ENCODE data around the gene VAT1L. TPM values are rescaled to one million over a fixed set of nuclear protein-coding genes. Genes with fewer than 3 reads are reported as not detected.

Gene VAT1L
- total and polyA plus RNA-seq, 2 donors (not counting 1 experiment from before 2014, with no cell fraction given): not detected

DNA sequence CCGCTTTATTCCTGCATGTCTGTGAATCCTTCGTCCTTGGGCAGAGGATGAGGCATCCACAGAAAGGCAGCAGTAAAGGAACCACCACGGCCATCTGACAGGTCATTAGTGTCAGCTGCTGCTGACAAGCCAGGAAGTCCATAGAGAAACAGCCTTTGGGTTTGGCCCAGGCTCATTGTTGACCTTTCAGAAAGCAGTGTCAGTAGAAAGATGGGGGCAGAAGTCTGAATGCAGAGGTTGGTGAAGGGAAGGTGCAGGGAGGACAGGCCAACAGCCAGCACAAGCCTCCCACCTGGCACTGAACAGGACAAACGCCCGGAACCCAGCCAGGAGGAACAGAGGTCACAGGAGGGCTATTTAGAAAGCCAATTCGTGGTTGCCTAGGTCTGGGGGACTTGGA lies 105.8 kb downstream of the VAT1L start:
- no peaks in the 10 kb centered on the region for H3K4me1 Mint-ChIP-seq
- H3K4me2 ChIP-seq (replicated peaks; ENCODE audit: low read depth, low read length, poor library complexity, severe bottlenecking): no peak overlapping the region
- 79% methylated on average over 5 of the region's 6 CpGs for WGBS (ENCODE audit: insufficient coverage)
- peaks cover 0 to 3% (median 0%) of the 10 kb centered on the region in 3 donors for H3K9me3 ChIP-seq (ENCODE audit: control extremely low read depth in 1 of 3, control insufficient read depth in 2 of 3, insufficient read depth in 1 of 3, low read length in 2 of 3)
- DNase-seq (no peak), ATAC-seq (ENCODE audit: low read depth) (no peak)
- no peaks in the 10 kb centered on the region for H4K20me1 ChIP-seq (ENCODE audit: control insufficient read depth, insufficient read depth, low read length, poor library complexity, severe bottlenecking)
- no peak overlapping the region for H3K4me3 ChIP-seq (ENCODE audit: control extremely low read depth in 1 of 5, extremely low read depth in 1 of 5, insufficient read depth in 1 of 5, low read depth in 2 of 5, low read length in 4 of 5)
- no peak overlapping the region for H3K4me3 Mint-ChIP-seq
- intact Hi-C loops (cut with micrococcal nuclease): no loop called here
- H3K27me3 ChIP-seq (replicated peaks in 1 of 4; ENCODE audit: control extremely low read depth in 1 of 4, control insufficient read depth in 3 of 4, insufficient read depth in 4 of 4, low read length in 3 of 4): no peaks in the 10 kb centered on the region
- H2AFZ ChIP-seq (ENCODE audit: insufficient read depth, low read depth, low read length, poor library complexity, severe bottlenecking): no peak overlapping the region
- no peaks in the 10 kb centered on the region for H3K79me2 ChIP-seq (ENCODE audit: control insufficient read depth, insufficient read depth, low read length)
- no peaks in the 10 kb centered on the region for H3K4me1 ChIP-seq (ENCODE audit: control insufficient read depth in 2 of 2, insufficient read depth in 2 of 2, low read length in 2 of 2)
- POLR2A ChIA-PET: no interaction called here
- no peak overlapping the region for H3K27ac ChIP-seq (ENCODE audit: low read length in 2 of 2)
- no peaks in the 10 kb centered on the region for H3K9me3 Mint-ChIP-seq (ENCODE audit: insufficient read depth)
- no peaks in the 10 kb centered on the region for H3K36me3 ChIP-seq (replicated peaks in 1 of 2; ENCODE audit: control extremely low read depth in 1 of 2, control insufficient read depth in 1 of 2, extremely low read depth in 1 of 2, insufficient read depth in 2 of 2, low read length in 1 of 2)
- peaks cover 4% of the 10 kb centered on the region for H3K27me3 Mint-ChIP-seq
- CTCF ChIA-PET: no interaction called here
- H3K9ac ChIP-seq (ENCODE audit: low read length): no peak overlapping the region
- no peak overlapping the region for H3K27ac Mint-ChIP-seq
- TF ChIP-seq, protein P1, sequence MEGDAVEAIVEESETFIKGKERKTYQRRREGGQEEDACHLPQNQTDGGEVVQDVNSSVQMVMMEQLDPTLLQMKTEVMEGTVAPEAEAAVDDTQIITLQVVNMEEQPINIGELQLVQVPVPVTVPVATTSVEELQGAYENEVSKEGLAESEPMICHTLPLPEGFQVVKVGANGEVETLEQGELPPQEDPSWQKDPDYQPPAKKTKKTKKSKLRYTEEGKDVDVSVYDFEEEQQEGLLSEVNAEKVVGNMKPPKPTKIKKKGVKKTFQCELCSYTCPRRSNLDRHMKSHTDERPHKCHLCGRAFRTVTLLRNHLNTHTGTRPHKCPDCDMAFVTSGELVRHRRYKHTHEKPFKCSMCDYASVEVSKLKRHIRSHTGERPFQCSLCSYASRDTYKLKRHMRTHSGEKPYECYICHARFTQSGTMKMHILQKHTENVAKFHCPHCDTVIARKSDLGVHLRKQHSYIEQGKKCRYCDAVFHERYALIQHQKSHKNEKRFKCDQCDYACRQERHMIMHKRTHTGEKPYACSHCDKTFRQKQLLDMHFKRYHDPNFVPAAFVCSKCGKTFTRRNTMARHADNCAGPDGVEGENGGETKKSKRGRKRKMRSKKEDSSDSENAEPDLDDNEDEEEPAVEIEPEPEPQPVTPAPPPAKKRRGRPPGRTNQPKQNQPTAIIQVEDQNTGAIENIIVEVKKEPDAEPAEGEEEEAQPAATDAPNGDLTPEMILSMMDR (IDR thresholded peaks at IDR 0.05): no peak

DNA sequence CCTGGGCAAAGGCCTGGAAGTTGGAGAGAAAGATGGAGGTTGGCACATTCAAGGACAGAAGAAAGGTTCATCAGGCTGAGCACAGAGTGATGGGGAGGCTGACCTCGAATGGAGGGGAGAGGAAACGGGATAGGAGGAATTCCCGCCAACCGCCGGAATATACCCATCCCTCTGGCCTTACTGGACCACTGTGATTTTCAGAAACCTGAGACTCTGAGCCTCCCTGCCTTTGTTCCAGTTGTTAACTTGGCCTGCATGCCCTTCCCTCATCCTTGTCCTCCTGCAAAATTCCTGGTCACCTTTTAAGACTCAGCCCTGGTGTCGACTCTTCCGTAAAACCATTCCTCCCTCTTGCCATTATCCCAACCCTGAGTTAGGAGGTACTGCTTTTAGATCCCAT lies 107.6 kb downstream of the VAT1L start:
- H3K9ac ChIP-seq (ENCODE audit: low read length): no peak overlapping the region
- no peaks in the 10 kb centered on the region for H3K36me3 ChIP-seq (replicated peaks in 1 of 2; ENCODE audit: control extremely low read depth in 1 of 2, control insufficient read depth in 1 of 2, extremely low read depth in 1 of 2, insufficient read depth in 2 of 2, low read length in 1 of 2)
- no peak for ATAC-seq (ENCODE audit: low read depth)
- H3K4me3 ChIP-seq (ENCODE audit: control extremely low read depth in 1 of 5, extremely low read depth in 1 of 5, insufficient read depth in 1 of 5, low read depth in 2 of 5, low read length in 4 of 5): no peak overlapping the region
- no peaks in the 10 kb centered on the region for H3K4me1 Mint-ChIP-seq
- no peak overlapping the region for H2AFZ ChIP-seq (ENCODE audit: insufficient read depth, low read depth, low read length, poor library complexity, severe bottlenecking)
- H3K9me3 ChIP-seq (ENCODE audit: control extremely low read depth in 1 of 3, control insufficient read depth in 2 of 3, insufficient read depth in 1 of 3, low read length in 2 of 3): peaks cover 0 to 3% (median 0%) of the 10 kb centered on the region in 3 donors
- H3K27ac Mint-ChIP-seq: no peak overlapping the region
- no peaks in the 10 kb centered on the region for H4K20me1 ChIP-seq (ENCODE audit: control insufficient read depth, insufficient read depth, low read length, poor library complexity, severe bottlenecking)
- ChIA-PET POLR2A (no interaction called here), CTCF (no interaction called here)
- 50% methylated on average over 2 of the region's 7 CpGs for WGBS (ENCODE audit: insufficient coverage)
- TF ChIP-seq, protein P1 (IDR thresholded peaks at IDR 0.05): no peak
- no peak for TF ChIP-seq EZH2 (IDR thresholded peaks at IDR 0.05; ENCODE audit: borderline replicate concordance, insufficient read depth, low read depth, low read length, poor library complexity, severe bottlenecking)
- H3K4me3 Mint-ChIP-seq: no peak overlapping the region
- H3K79me2 ChIP-seq (ENCODE audit: control insufficient read depth, insufficient read depth, low read length): no peaks in the 10 kb centered on the region
- H3K27me3 Mint-ChIP-seq: peaks cover 6% of the 10 kb centered on the region
- no peak overlapping the region for H3K27ac ChIP-seq (ENCODE audit: low read length in 2 of 2)
- H3K27me3 ChIP-seq (replicated peaks in 1 of 4; ENCODE audit: control extremely low read depth in 1 of 4, control insufficient read depth in 3 of 4, insufficient read depth in 4 of 4, low read length in 3 of 4): no peaks in the 10 kb centered on the region
- intact Hi-C loops (cut with micrococcal nuclease): no loop called here
- H3K4me2 ChIP-seq (replicated peaks; ENCODE audit: low read depth, low read length, poor library complexity, severe bottlenecking): no peak overlapping the region
- DNase-seq: no peak
- H3K4me1 ChIP-seq (ENCODE audit: control insufficient read depth in 2 of 2, insufficient read depth in 2 of 2, low read length in 2 of 2): no peaks in the 10 kb centered on the region
- no peaks in the 10 kb centered on the region for H3K9me3 Mint-ChIP-seq (ENCODE audit: insufficient read depth)

All from B cell (primary cell).